ENCODE results near the gene SERPINI2. TPM values are rescaled to one million over a fixed set of nuclear protein-coding genes. Genes with fewer than 3 reads are reported as not detected.

SERPINI2 gene
- total and polyA plus RNA-seq, 2 of the 8 experiments (the other 6 are each of a cell fraction or from before 2014, with no cell fraction given): 0.26 TPM; not detected in 1

- TF ChIP-seq NANOG (IDR thresholded peaks at IDR 0.05; ENCODE audit: insufficient read depth, low read depth, low read length, poor library complexity, severe bottlenecking): no peak
- no peak for TF ChIP-seq CTCF (IDR thresholded peaks at IDR 0.05; ENCODE audit: control extremely low read depth in 1 of 3, insufficient read depth in 1 of 3, low read depth in 1 of 3, low read length in 3 of 3)
- TF ChIP-seq POU5F1 (IDR thresholded peaks at IDR 0.05; ENCODE audit: low read depth, low read length): no peak
- TF ChIP-seq ATF3 (IDR thresholded peaks at IDR 0.05; ENCODE audit: insufficient read depth, low read depth, low read length): no peak
- no peak for TF ChIP-seq SAP30 (IDR thresholded peaks at IDR 0.05; ENCODE audit: insufficient read depth, insufficient replicate concordance, low read length)
- no peak for TF ChIP-seq E2F6 (IDR thresholded peaks at IDR 0.05)
- no peak for TF ChIP-seq KDM4A (IDR thresholded peaks at IDR 0.05; ENCODE audit: low read depth, low read length, severe bottlenecking)
These were observed 23.6 kb downstream of the SERPINI2 start (continued) for GRCh38 chr3:167450195-167450594.

Data from H1 (cell line).